AG08396 (cell line): Measurements from ENCODE around the gene P2RY14.

Source experiments
- DNase-seq: peaks from one replicate; pipeline ENCODE4 v3.0.0; 2012; ENCODE audit warnings: low spot score, mixed read lengths

P2RY14 gene

DNA sequence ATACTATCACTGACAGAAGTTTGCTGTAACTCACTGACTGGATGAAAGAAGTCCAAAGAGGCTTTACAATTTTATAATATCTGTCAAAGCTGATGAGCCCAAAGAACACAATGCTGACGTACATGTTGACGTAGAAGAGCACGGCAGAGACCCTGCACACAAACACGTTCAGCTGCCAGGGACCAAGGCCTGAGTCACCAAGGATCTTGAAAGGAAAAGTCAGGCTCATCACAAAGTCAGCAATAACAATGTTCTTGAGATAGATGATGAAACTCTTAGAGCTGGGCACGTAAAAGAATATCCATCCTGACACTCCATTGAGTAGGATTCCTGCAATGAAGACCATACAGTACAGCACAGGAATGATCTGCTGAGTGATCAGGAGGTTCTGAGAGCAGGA, 64.5 kb downstream of the P2RY14 start:
- DNase-seq: no peak

DNA sequence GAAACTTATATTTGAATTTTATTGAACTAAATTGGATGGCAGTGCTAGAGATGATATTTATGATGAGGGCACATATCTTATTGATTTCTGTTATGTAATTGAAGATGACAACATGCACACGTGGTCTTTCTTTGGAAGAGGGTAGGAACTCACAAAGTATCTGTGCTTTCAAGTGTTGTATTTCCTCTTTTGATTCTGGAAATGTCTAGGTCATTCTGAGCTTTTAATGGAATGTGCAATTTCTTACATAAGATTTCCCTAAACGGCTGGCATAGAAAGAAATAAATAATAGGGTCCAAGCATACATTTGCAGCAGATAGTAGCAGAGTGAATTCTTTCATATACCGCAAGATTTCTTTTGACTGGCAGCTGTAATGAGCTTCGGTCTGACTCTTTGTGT, 65.2 kb downstream of the P2RY14 start:
- DNase-seq: no peak

DNA sequence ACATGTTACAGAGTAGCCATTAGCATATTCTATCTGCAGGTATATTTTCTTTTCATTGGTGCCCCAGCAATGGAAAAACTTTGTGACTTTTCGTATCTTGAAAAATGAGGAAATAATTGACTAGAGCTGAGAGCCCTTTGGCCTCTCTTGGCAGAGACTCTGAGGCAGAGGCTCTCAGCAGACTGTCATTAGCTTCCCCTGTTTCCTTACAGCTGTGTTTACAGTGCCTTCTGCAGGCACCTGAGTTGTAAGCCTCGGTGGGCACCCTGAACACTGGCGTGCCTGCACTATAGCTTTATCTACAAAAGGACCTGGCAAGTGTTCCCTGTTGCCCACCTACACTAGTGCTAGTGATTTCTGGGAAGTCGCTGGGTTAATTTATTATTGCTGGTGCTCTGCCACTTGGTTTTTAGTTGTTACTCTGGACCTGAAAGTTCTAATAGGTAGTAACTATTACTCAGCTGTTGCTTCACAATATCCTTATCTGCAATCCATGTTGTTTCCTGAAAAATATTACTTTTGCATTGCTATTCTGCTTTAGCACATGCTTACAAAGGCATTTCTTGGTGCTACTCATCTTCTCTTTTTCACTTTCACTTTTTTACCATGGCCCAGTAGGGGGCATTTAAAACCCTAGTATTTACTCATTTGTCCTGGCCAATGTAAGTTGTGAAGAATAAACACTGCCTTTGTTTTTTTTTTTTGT, 67.5 kb downstream of the P2RY14 start:
- no peak for DNase-seq

- DNase-seq: no peak
These were observed 68.7 kb downstream of the P2RY14 start for GRCh38 chr3:151209654-151210053.

DNA sequence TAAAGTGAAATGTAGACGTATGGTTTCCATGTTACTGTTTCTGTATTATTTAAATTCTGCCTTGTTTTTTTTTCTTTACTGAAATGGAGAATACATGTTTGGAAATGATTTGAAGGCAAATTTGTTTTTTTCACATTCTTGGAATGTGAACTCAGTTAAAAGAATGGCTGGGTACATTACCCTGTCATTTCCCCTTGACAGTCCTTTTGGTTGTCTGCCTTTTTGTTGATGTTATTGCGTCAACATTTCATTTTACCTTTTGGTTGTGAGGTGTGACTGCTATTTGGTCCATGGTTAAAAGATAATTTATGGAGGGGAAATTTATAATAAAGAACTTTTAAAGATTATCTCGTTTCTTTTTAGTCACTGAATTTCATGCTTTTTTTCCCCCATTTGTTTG, 72.1 kb downstream of the P2RY14 start:
- DNase-seq: no peak

DNA sequence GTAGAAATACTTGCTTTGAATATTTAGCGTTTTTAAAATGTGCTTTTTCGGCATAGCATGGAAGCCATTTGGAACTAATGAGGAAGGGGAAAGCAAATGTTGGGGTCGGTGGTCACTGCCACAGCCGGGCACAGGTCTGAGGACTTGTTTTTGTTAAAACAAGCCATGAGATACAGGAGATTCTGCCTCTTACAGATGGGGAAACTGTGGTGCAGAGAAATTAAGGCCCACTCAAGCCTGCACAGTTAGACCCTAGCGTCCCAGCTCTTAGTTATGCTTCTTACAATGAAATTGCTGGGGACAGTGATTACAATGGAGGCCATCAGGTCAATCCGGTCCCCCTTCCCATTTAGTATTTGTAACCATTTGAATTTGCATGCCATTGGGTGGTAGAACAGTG, 72.9 kb downstream of the P2RY14 start:
- DNase-seq: no peak

- no peak for DNase-seq
These were observed 73.6 kb downstream of the P2RY14 start for GRCh38 chr3:151204530-151205402.

- no peak for DNase-seq
These were observed 75.3 kb downstream of the P2RY14 start, which contains the start of gene GPR171 for GRCh38 chr3:151203051-151203420. Gene GPR171 (minus strand): TSS chr3:151203216. CDS start chr3:151199386, 3,830 bp downstream.

GRCh38 chr3:151201051-151201730, 77.2 kb downstream of the P2RY14 start:
- no peak for DNase-seq

GRCh38 chr3:151200586-151200985, 77.8 kb downstream of the P2RY14 start:
- no peak for DNase-seq

GRCh38 chr3:151199554-151200438, 78.5 kb downstream of the P2RY14 start:
- no peak for DNase-seq

DNA sequence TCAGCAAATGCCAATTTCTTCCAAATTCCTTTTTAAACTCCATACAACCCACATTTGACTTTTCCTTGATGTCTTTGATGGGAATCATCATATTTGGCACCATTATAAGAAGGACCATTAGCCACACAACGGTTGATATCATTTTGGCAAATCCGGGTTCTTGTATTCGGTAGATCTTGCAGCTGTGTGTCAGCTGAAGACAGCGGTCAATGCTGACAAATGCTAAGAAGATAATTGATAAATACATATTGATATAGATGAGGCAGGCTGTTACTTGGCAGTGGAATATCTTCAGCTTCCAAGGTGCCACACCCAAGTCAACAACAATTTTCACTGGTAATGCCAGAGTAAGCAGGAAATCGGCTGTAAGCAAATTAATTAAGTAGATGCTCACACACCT, 79.5 kb downstream of the P2RY14 start:
- no peak for DNase-seq

DNA sequence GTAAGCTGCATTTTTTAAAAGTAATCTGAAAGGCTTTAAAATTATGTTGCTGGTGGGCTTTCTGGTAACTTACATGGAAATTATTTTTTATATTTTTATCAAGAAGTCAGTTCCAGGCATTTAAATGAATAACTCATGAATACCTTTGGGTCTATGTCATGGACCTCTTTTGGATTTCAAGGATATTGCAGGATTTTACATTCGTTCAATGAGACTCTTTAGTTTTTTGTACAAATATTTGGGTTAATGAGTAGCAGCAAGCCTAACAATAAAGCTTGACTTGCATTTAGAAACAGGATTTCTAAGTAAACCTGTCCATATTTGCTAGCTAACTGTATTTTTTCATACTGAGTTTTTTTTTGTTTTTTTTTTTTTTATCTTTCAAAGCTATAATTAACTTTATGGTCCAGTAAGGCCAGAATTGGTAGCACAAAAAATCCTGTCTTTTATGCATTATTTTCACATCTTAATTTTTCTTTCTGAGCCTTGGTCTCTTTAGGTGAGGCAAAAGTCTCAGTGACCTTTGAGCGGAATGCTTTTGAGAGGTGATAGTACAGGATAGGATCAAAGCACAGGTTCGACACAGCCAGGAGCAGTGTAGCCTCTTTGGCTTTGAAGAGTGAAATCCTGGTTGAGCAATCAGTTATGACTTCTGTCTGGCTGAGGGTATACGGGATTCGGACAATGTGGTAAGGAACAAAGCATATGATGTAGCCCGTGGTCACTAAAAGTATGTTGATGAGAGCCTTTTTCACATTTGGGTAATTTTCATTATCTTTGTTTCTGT, 80.2 kb downstream of the P2RY14 start:
- DNase-seq: no peak

DNA sequence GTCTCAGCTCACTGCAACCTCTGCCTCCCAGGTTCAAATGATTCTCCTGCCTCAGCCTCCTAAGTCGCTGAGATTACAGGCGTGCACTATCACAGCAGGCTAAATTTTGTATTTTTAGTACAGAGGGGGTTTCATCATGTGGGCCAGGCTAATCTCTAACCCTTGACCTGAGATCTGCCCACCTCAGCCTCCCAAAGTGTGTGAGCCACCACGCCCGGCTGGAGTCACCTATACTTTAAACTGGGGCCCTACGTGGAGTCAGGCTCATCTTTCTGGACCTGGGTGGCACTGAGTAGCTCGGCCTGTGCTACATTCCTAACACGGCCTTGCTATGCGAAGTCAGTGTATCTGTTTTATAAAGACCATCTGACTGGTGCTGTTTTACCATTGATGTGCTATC, 81.1 kb downstream of the P2RY14 start:
- DNase-seq: no peak

- no peak for DNase-seq
These were observed 81.9 kb downstream of the P2RY14 start for GRCh38 chr3:151196434-151196833.

- no peak for DNase-seq
These were observed 82.5 kb downstream of the P2RY14 start for GRCh38 chr3:151195826-151196225.

DNA sequence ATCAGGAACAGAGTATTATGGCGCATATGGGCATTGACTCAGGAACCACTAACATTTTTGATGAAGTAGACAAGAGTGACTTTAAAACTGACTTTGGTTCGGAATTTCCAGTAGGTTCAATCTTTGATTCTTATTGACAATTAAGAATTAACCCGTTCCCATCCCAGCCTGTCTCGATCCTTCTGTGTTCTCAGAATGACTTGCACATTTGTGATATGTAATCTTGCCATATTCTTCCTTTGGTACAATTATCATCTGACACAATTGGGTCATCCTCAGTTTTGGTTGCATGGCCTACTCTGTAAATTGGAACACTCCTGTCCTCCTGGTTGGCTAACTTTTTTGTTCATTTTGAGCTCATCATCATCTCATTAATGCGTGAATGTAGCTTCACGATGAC, 85.8 kb downstream of the P2RY14 start:
- no peak for DNase-seq

- DNase-seq: no peak
These were observed 87.2 kb downstream of the P2RY14 start for GRCh38 chr3:151191095-151191494.

- no peak for DNase-seq
These were observed 95.1 kb downstream of the P2RY14 start for GRCh38 chr3:151183265-151183671.

GRCh38 chr3:151182349-151183079, 95.8 kb downstream of the P2RY14 start:
- DNase-seq: no peak
